ENCODE measurements around the gene TMEM132C.

Gene TMEM132C

GRCh38 chr12:128458301-128458974, 191.5 kb downstream of the TMEM132C start:
- in situ Hi-C loops (cut with MboI; ENCODE audit: low sequenced_read_pairs, unreplicated experiment): no loop called here
- TF ChIP-seq CTCF (IDR thresholded peaks at IDR 0.05; ENCODE audit: borderline replicate concordance, control extremely low read depth, extremely low read depth, insufficient read depth, missing control alignments): no peak
- no peak for DNase-seq (ENCODE audit: low spot score)

GRCh38 chr12:128459067-128459466, 192.1 kb downstream of the TMEM132C start:
- in situ Hi-C loops (cut with MboI; ENCODE audit: low sequenced_read_pairs, unreplicated experiment): no loop called here
- no peak for DNase-seq (ENCODE audit: low spot score)
- TF ChIP-seq CTCF (IDR thresholded peaks at IDR 0.05; ENCODE audit: borderline replicate concordance, control extremely low read depth, extremely low read depth, insufficient read depth, missing control alignments): no peak

GRCh38 chr12:128463881-128464280, 196.9 kb downstream of the TMEM132C start:
- TF ChIP-seq CTCF (IDR thresholded peaks at IDR 0.05; ENCODE audit: borderline replicate concordance, control extremely low read depth, extremely low read depth, insufficient read depth, missing control alignments): no peak
- in situ Hi-C loops (cut with MboI; ENCODE audit: low sequenced_read_pairs, unreplicated experiment): no loop called here
- no peak for DNase-seq (ENCODE audit: low spot score)

DNA sequence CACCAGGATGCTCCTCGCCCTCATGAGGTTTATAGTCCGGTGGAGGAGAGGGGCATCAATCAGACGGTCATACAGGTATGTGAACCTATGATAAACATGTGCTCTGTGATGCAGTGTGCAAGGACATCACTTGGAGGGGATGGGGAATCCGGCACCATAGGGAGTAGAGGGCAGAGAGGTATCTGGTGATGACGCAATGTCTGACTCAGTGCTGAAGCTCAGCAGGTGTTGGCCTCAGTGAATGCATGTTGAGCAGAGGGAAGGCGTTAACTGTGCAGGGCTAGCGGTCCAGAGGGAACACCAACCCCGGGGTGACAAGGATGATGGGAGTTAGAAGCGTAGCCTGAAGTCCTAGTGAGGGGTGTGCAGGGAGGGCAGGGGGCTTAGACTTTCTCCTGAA, 200.9 kb downstream of the TMEM132C start:
- in situ Hi-C loops (cut with MboI; ENCODE audit: low sequenced_read_pairs, unreplicated experiment): no loop called here
- no peak for TF ChIP-seq CTCF (IDR thresholded peaks at IDR 0.05; ENCODE audit: borderline replicate concordance, control extremely low read depth, extremely low read depth, insufficient read depth, missing control alignments)
- DNase-seq (ENCODE audit: low spot score): no peak

GRCh38 chr12:128468926-128469325, 202.0 kb downstream of the TMEM132C start:
- TF ChIP-seq CTCF (IDR thresholded peaks at IDR 0.05; ENCODE audit: borderline replicate concordance, control extremely low read depth, extremely low read depth, insufficient read depth, missing control alignments): no peak

DNA sequence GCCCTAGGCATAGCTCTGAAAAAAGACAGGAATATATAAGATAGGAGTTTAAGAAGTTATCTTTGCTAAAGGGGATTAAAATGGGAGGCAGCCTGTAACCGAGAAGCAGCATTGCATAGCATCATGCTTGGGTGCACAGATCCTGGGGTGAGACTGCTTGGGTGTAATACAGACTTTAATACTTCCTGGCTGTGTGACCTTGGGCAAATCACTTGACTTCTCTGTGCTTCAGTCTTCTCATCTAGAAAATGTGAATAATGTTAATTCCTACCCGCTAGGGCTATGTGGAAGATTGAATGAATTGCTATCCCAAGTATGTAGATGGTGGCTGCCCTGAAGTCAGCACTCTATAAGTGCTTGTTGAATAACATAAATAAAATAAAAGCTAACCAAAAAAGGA, 204.5 kb downstream of the TMEM132C start:
- no peak for TF ChIP-seq CTCF (IDR thresholded peaks at IDR 0.05; ENCODE audit: borderline replicate concordance, control extremely low read depth, extremely low read depth, insufficient read depth, missing control alignments)
- in situ Hi-C loops (cut with MboI; ENCODE audit: low sequenced_read_pairs, unreplicated experiment): no loop called here
- DNase-seq (ENCODE audit: low spot score): no peak

More at GRCh38 chr12:128468926-128469325, 202.0 kb downstream of the TMEM132C start:
- in situ Hi-C loops (cut with MboI; ENCODE audit: low sequenced_read_pairs, unreplicated experiment): no loop called here
- DNase-seq (ENCODE audit: low spot score): no peak

All from GM13976 (cell line).